Left ventricle myocardium superior (tissue), 1 donor: ENCODE results near the gene NAA25. TPM values are rescaled to one million over a fixed set of nuclear protein-coding genes. Genes with fewer than 3 reads are reported as not detected.
"Not testable (repeated sequence)": the region's sequence is repeated elsewhere in the genome, so short reads cannot be mapped to it uniquely, and the experiment has no call there.

Experiments used
- ATAC-seq: fragments of 200-7000 bp; cut with Tn5 transposase; one replicate; pipeline ENCODE4 v1.9.1; 2020; ENCODE audit warnings: mild to moderate bottlenecking, moderate library complexity
- DNase-seq: peaks from one replicate; pipeline ENCODE4 v3.0.0-alpha.2; 2020
- intact Hi-C: fragments of 100-400 bp; cut with micrococcal nuclease; formaldehyde crosslinking; loops from one replicate; pipeline ENCODE4 v1.11.0; 2022
- total RNA-seq: library from RNA; stranded (reverse); fragmentation: NEBNext Ultra II Directional; extraction: Animal tissue kit (Norgen Biotek cat#: 25700); gene quantifications from one replicate; pipeline ENCODE4 v1.2.1, GENCODE V29; 2021
- donor health status: DM: no; HTN: yes; CAD: no; lungs with severe emphysema.

Gene NAA25
- total RNA-seq, 1 donor from 2014 or later, result 17.8 TPM

- intact Hi-C loops, result loop anchor here (10.0 kb wide), 1 partner anchor 71 kb away; no protein-coding TSS in a partner anchor
- ATAC-seq, result no peak
These were observed 92.6 kb downstream of the NAA25 start for GRCh38 chr12:112015938-112016337.

GRCh38 chr12:112013601-112014402 lies 94.8 kb downstream of the NAA25 start:
- DNase-seq (peak; percentile 72), ATAC-seq (peak; percentile 44)
- intact Hi-C loops, result loop anchor here (10.0 kb wide), 1 partner anchor 69 kb away; no protein-coding TSS in a partner anchor

More at GRCh38 chr12:112015938-112016337, 92.6 kb downstream of the NAA25 start:
- no peak for DNase-seq

DNA sequence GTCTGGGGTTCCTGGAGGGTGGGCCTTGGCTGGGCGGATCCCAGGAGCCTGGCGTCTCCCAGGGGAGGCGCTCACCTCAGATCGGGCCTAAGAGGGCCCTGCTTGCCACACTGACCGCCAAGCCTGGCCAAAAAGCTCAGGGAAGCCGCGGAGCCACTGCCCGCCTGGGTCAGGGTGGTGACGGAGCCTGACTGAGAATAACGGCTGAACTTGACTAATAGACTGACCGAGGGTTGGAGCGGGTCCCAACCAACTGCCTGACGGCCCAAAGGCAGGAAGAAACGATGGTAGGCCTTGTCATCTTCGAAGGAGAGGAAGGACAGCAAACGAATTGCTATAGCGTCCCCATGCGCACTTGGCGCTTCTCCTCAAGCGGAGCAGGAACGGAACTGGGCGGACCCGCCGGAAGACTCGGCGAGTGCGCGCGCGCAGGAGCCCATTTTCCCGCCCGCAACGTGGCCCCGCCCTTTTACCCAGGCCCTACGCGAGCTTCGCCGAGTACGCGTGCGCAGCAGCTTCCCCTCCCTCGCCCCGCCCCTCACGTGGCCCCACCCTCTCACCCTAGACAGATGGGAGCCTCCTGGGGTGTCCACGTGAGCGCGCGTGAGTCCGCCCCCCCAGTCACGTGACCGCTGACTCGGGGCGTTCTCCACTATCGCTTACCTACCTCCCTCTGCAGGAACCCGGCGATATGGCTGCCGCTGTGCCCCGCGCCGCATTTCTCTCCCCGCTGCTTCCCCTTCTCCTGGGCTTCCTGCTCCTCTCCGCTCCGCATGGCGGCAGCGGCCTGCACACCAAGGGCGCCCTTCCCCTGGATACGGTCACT lies 95.6 kb downstream of the NAA25 start, which contains the start of the genes ERP29 and TMEM116:
ERP29 (plus strand) TSS at position 652 of the 826 bp plus-strand sequence; CDS start at position 692, 40 bp downstream.
TMEM116 (minus strand) TSS at position 391 of the 826 bp plus-strand sequence. CDS start 7,895 bp downstream, outside the sequence.
- intact Hi-C loops, result loop anchor here (10.0 kb wide), 1 partner anchor 68 kb away; no protein-coding TSS in a partner anchor
- ATAC-seq (peak; percentile 93), DNase-seq (peak; percentile 100)

DNA sequence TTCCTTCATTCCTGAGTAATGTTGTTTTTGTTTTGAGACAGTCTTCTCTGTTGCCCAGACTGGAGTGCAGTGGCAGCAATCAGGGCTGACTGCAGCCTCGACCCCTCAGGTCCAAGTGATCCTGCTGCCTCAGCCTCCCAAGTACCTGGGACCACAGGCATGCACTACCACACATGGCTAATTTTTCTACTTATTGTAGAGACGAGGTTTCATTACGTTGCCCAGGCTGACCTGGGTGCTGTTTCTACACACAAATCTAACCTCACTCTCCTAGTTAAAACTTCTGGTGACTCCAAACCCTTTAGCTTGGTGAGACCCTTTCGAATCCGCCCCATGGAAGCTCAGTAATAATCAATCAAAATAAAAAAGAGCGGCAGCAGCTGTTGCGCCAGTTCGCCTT lies 96.9 kb downstream of the NAA25 start:
- no peak for ATAC-seq
- intact Hi-C loops, result loop anchor here (10.0 kb wide), 1 partner anchor 67 kb away; no protein-coding TSS in a partner anchor
- DNase-seq, result no peak

GRCh38 chr12:112010415-112011344 lies 97.9 kb downstream of the NAA25 start:
- ATAC-seq (no peak), DNase-seq (no peak)
- intact Hi-C loops, result loop anchor here (10.0 kb wide), 1 partner anchor 66 kb away; no protein-coding TSS in a partner anchor

- ATAC-seq, DNase-seq: not testable (repeated sequence)
These were observed 99.0 kb downstream of the NAA25 start for GRCh38 chr12:112009596-112009995.

GRCh38 chr12:112008918-112009317 lies 99.7 kb downstream of the NAA25 start:
- DNase-seq, result no peak
- ATAC-seq, result no peak
- intact Hi-C loops, result no loop called here

More at GRCh38 chr12:112009596-112009995, 99.0 kb downstream of the NAA25 start:
- intact Hi-C loops, result not testable (repeated sequence)

DNA sequence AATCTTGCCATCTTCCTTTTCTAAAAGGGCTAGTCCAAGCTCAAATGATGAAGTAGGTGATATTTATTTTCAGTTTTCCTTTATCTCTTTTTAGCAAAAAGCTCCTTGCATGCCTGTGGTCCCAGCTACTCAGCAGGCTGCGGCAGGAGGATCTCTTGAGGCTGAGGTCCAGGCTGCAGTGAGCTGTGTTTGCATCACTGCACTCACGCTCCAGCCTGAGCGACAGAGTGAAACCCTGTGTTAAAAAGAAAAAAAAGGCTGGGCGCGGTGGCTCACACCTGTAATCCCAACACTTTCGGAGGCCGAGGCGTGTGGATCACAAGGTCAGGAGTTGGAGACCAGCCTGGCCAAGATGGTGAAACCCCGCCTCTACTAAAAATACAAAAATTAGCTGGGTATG lies 100.6 kb downstream of the NAA25 start:
- ATAC-seq (no peak), DNase-seq (no peak)
- intact Hi-C loops, result no loop called here

DNA sequence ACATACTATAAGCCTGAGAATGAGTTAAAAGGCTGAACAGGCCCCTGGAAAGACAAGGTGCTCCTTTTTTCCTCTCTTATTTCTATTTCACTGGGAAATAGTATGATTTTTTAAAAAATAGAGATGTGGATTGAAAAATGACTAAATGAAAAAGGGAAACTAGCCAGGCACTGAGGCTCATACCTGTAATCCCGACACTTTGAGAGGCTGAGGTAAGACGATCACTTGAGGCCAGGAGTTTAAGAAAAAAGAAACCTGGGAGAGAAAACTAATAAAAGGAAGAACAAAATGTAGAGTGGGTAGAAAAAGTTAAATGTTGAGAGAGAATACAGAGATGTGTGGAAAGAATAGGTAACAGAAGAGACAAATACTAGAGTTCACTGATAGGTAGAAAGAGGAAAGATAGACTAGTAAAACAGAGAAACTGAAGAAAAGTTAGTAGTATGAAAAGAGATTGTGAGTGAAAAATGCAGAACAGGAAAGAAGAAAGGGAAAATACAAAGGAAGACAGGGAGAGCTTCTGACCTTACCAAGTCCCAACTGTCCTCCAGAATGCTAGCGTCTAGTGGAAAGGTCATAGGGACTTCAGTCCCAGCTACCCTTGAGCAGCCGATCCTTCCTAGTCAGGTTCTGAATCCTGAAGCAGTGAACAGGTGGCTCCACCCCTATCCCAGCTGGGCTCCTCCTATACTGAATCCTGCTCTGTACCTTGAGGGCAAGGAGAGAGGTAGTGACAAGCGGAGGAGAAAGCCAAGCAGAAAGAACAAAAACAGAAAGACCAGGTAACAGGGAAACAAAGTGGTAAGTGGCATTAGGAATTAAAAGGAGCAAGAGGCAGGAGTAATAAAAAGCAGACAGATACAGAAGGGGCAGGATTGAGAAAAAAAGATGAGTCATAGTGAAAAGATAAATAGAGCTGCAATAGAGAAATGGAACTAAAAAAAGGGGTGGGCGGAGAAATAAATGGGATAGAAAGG lies 102.9 kb downstream of the NAA25 start:
- peak; percentile 90 for ATAC-seq
- intact Hi-C loops, result no loop called here
- no peak for DNase-seq

- DNase-seq (no peak), ATAC-seq (no peak)
- intact Hi-C loops, result no loop called here
These were observed 104.5 kb downstream of the NAA25 start for GRCh38 chr12:112004041-112004440.

DNA sequence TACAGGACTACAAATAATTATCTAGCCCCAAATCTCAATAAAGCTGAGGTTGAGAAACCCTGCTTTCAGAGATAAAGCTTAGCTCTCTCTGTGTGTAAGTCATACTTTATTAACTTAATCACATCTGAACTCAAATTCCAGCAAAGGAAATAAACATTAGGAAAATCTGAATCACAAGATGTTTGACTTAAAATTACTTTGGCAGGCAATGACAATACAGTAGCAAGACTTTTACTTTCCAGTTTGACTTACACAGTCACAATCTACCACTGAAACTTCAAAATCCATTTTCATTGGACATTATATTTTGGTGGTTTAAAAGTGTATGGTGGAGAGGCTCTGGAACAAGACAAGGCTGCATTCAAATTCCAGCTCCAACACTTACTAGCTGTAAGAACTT lies 107.0 kb downstream of the NAA25 start:
- intact Hi-C loops, result no loop called here

GRCh38 chr12:112000820-112001219 lies 107.8 kb downstream of the NAA25 start:
- ATAC-seq, result peak; percentile 35
- intact Hi-C loops, result no loop called here
- DNase-seq, result no peak

More for the DNA sequence above, 107.0 kb downstream of the NAA25 start:
- no peak for DNase-seq
- ATAC-seq, result no peak

- DNase-seq, intact Hi-C loops, ATAC-seq: not testable (repeated sequence)
These were observed 109.5 kb downstream of the NAA25 start for GRCh38 chr12:111999129-111999528.

GRCh38 chr12:111998015-111998414 lies 110.6 kb downstream of the NAA25 start:
- intact Hi-C loops, result no loop called here
- DNase-seq, result no peak
- peak; percentile 53 for ATAC-seq

- intact Hi-C loops, result no loop called here
These were observed 111.3 kb downstream of the NAA25 start for GRCh38 chr12:111997300-111997699.

GRCh38 chr12:111995782-111996480 lies 112.7 kb downstream of the NAA25 start:
- intact Hi-C loops, result no loop called here
- DNase-seq (no peak), ATAC-seq (no peak)

More at GRCh38 chr12:111997300-111997699, 111.3 kb downstream of the NAA25 start:
- DNase-seq (no peak), ATAC-seq (no peak)
